NCI-H82 (cell line): ENCODE data around the gene DCDC2C.

Source experiments
- DNase-seq: peaks from one replicate; lab custom pipeline; 2025; lab: John Stamatoyannopoulos, UW

DCDC2C gene

DNA sequence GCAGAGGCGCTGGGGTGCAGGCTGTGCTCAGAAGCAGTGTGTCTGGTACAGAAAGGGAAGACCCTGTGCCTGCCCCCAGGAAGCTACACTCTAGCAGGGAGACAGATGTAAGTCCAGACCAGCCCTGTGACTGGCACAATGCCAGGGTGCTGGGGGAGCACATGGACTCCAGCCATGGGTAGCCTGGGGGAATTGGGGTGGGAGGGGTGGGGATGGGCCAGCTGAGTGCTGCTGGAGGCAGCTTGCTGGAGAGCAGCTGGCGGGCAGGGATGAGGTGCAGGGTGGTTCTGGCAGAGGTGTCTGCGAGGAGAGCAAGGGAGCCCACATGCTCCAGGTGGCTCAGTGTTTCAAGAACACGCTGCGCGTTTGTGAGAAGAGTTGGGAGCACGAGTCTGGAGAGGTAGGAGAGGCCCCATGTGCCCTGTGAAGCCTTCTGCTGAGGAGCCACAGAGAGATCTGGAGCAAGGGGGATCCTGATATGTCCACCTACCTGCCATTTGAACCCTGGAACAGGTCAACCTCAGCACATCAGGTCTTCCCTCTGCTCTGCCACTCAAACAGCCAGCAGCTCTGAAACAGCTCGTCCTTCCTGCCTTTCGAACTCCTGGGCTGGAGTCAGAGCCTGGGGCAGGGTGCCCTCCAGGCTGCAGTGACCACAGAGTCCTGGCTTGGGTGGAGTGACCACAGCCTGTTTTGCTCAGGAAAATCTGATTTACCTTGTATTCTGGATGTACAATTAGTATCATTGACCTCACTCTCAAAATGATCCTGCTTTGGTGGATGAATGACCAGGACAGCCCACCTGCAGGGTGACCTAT is 30.3 kb upstream of the DCDC2C start:
- DNase-seq: no peak

DNA sequence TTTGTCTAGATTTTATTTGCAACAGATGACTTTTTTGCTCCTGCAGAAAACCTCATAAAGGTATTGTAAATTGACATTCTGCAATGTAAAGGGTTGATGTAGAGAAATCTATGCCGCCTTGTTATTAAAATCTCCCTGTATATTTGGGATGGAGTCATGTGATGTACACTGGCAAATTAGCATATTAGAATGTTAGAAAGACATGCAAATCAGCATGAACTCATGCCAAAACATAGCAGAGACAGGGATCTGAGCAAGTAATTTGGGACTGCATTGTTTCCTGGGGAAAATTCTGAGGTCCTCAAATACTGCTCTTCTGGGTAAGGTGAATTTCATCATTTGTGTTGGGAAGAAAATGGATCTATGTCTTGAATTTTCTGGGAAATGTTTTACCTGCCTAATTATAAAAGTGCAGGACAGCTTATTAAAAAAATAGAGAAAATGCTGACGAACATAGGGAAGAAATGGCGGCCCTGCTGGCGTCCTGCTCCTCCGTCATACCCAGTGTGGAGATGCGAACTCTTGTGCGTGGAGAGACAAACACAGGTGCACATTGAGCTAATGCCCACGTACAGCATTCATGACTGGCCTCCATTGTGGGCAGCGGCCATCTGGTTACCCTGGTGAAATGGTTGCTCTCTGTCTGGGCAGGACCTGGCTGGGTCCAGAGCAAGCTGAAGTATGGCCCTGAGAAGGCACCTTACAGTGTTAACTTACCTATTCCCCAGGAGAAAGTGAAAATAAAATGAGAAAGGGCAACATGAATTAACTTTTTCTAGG is 29.1 kb upstream of the DCDC2C start:
- DNase-seq: no peak

DNA sequence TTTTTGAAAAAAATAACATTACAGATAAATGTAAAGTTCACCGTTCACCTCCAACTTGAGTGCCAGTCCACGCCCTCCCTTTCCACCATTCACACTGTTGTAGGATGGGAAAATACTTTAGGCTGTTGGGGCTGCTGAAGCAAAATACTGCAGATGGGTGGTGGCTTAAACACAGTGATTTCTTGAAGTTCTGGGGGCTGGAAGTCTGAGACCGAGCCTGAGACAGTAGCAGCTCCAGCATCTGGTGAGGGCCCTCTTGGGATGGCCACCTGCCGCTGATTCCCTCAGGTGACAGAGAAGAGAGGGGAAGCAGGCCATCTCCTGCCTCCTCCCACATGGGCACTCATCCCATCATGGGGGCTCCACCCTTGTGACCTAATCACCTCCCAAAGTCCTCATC is 27.7 kb upstream of the DCDC2C start:
- no peak for DNase-seq

DNA sequence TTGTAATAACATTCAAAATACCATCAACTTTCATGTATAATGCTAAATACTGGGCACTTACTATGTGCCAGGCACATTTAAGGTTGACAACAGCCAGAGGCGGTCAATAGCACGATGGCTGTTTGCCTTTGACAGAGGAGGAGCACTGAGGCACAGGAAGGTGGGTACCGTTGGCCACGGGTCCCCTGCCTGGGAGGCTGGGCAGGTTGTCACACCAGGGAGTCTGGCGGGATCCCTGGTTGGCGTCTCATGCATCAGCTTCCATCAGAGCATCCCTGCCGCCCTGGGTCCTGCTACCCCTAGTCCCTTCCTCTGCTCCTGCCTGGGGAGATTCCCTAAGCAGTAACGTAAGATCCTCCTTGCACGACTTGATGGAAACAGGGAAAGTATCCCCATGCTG is 25.9 kb upstream of the DCDC2C start:
- DNase-seq: no peak

DNA sequence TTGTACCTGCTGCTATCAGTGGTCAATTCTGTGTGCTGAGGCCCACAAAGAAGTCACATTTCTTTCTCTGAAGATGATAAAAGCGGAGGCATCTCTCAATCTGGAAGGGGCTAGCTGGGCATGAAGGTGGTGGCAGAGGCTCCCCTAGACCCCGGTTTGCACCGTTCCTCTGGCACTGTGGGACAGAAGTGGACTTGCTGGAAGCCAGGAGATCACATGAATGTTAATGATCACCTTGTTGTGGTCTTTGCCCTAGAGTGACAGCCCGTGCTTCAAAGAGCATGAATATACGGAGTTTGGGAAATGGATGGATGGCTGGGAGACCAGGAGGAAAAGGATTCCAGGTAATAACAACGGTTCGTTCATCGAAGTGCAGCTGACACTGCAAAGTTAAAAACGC is 25.2 kb upstream of the DCDC2C start:
- no peak for DNase-seq

DNA sequence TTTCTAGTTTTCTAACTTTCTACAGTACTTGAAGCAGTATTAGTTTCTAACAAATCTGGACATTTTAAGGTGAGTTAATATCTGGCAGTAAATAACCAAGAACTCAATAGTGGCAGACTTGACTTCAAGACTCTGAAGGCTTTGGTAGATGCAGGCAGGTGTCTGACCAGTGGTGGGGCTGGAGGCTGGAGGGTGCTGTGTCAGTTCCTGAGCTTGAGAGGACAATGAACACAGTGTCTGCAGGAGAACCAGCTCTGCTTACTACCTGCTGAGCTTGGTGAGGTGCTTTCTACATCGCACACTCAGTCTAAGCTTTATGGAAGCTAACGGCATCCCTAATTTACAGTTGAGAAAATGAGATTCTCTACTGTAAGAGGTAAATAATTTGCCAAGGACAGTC is 24.2 kb upstream of the DCDC2C start:
- no peak for DNase-seq

DNA sequence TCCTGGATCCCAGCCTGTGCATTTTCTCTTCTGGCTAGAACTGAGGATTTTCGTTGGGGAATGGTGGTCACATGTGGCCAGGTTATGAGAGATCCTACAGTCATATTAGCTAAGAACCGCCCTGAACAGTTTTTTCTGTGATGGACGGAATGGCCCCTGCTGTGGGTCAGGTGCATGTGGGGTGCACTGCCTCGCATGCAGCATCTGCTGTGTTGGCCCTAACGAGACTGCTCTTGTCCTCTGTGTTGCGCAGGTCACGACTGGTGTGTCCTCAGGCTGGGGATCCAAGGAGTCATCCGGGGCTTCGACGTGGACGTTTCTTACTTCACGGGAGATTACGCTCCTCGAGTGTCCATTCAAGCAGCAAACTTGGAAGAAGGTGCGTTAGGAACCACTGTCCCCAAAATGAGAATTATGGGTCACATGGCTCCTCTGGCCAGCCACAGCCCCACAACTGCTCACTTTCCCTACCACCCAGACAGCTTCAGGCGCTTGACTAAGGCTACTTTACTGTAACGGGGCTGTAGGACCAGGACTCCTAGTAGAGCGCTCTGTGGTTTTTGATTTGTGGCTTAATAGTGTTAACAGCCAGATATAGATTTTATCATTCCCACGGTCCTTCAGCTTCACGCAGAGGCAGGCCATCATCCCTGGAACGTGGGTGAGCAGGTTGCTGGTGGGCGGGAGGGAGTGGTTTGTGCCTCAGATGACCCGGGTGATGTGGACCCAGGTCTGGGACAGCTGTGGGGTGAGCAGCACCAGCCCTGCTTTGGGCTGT is 23.6 kb upstream of the DCDC2C start:
- no peak for DNase-seq

DNA sequence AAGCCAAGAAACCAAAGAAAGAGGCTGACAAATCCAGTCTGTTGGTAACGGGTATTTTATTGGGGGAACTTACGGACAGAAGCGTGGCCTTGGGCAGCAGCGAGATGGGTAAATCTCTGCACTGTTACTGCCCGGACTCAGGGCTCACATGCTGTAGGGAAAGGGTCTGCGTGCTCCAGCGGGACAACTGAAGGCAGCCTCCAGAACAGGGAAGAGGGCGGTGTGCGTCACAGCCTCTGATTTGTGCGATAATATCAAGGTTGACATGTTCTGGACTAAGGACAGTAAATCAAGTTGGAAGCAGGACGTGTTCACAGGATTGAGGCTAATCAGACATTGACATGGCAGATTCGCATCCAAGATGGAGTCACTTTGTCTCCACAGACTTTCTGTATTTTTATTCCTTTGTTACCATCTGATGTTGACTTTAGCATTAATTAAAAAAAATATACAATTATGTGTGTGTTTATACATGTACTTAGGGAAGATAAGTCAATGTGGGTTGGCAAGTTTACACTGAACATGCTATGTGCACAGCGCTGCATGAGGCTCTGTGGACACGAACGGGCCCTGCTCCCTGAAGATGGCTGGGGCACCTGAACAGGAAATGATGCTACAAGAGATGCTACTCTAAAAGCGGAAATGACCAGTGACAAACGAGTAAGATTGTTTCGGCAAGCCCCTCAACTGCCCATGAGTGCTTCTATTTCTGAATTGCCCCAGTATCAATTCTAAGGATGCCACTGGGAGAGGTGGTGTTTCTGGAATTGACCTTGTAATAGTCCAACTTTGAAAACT is 22.6 kb upstream of the DCDC2C start:
- DNase-seq: no peak

DNA sequence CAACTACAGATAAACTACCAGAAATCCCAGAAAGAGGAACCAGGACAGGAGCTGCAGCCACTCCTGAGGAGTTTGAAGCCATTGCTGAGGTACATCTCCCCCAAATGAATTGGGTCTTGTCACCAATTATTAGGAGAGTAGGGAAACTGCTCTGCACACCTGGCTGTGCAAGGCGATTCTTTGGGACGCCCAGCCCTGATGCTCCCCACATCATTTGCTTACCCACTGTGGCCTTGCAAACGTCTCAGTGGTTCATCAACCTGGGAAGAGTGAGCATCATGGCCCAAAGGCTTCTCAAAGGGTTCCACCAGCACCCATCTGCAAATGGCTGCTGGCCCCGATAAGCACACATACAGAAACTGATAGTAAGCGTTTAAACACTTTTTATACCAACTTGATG is 21.8 kb upstream of the DCDC2C start:
- DNase-seq: no peak

DNA sequence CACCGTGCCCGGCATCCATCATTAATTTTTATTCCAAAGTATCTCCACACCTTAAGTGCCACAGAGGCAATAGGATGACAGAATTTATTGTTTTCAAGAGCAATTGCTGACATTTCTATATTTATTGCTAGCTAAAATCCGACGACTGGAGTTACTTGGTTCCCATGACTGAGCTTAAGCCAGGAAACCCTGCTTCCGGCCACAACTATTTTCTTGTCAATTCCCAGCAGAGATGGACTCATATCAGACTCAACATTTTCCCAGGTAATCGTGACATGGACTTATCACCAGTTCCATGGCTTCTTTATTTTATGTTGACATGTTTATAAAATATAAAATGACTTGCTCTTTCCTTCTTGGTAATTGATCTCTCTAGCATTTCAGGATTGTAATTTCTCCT is 20.6 kb upstream of the DCDC2C start:
- DNase-seq: no peak

DNA sequence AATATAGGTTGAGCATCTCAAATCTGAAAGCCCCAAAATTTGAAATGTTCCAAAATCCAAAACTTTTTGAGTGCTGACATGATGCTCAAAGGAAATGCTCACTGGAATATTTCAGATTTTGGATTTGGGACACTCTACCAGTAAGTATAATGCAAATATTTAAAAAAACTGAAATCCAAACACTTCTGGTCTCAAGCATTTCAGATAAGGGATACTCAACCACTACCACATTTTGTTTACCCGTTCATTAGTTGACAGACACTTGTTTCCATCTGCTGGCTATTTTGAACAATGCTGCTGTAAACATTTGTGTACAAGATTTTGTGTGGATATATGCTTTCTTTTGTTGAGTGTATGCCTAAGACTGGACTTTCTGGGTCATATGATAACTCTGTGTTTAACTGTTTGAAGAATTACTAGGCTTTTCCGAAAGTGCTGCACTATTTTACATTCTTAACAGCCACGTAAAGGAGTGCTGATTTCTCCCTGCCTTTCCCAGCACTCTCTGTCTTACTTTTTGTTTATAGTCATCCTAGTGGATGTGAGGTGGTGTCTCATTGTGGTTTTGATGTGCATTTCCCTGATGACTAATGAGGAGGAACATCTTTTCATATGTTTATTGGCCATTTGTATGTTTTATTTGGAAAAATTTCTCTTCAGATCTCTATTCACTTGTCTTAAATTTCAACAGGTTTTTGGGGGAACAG is 19.5 kb upstream of the DCDC2C start:
- no peak for DNase-seq

DNA sequence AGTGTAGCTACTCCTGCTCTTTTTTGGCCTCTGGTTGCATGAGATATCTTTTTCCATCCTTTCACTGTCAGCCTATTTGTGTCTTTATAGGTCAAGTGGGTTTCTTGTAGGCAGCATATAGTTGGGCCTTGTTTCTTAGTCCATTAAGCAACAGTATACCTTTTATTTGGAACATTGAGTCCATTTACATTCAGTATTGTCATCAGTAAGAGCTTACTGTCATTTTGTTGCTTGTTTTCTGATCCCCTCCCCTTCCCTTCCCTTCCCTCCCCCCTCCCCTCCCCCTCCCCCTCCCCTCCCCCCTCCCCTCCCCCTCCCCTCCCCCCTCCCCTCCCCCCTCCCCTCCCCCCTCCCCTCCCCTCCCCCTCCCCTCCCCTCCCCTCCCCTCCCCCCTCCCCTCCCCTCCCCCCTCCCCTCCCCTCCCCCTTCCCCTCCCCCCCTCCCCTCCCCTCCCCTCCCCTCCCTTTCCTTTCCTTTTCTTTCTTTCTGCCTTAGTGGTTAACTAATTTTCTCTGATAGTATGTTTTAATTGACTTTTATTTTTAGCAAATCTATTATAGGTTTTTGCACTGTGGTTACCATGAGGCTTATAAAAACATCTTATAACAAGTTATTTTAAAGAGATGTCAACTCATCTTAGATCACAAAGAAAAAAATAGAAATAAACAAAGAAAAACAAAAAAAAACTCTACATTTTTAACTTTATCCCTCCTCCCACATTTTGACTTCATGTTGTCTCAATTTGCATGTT is 13.2 kb upstream of the DCDC2C start:
- DNase-seq: no peak

DNA sequence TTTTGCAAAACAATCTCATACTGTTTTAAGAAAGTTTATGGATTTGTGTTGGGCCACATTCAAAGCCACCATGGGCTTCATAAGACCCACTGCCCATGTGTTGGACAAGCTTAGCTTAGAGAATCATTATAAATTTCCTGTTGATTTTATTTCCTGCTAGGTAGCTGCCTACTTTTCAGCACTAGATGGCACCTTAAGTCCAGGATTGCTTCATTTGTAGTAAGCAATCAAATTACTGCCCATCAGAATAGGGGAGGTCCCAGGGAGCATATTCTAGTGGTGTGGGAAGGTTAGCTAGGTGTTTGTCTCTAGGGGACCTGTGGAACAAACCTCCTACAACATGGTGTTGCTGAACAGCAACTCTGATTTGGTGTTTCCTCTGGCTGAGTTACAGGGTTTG is 11.0 kb upstream of the DCDC2C start:
- DNase-seq: peak; percentile 74

DNA sequence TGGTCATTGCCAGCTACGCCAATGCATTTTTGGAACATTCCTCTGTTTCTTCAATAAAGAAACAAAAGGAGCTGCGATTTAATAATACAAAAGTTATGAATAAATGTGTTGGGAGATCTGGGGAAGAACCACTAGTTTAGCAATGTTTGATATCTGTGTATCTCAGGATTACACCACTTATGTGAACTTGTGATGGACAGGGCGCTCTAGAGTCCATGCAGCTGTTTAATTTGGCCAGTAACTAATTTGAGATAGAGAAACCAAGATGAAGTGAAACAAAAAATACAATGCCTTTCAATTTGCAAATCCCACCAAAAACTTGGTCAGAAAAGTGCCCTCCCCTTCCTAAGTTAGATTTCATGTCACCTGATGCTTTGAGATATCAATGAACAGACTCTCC is 6.8 kb upstream of the DCDC2C start:
- DNase-seq: no peak

DNA sequence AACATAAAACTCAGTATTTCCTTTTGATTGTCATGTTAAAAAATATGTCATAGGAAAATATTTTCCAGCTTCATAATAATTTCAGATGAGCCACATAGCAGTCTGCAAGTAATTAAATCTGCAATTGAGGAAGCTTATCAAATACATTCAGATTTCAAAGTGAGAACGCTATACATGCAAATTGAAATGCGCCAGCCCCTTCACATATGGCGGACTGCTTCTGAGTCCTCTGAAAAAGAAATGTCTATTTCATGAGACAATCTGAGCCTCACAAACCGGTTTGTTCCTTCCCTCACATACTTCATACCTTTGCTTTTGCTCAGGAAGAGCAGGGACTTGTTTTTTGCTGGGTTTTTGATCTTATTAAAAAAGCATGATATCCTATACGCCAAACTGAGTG is 2.3 kb upstream of the DCDC2C start:
- DNase-seq: no peak

DNA sequence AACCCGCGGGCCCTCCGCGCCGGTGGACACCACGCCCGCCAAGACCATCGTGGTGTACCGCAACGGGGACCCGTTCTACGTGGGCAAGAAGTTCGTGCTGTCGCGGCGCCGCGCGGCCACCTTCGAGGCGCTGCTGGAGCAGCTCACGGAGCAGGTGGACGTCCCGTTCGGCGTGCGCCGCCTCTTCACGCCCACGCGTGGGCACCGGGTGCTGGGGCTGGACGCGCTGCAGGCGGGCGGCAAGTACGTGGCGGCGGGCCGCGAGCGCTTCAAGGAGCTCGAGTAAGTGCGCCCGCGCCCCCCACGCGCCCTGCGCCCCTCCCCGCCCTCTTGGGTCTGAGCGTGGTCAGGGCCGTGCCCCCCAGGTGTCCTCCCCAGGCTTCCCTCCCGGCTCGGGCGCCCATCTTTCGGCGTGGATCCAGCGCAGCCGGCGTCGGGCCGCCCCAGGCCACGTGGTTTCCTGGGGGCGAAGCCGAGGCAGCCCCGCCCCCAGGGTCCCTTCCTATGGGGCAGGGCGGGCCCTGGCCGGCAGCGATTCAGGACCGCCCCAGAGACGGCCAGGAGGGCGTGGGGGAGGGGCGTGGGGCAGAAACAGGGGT is 481 bp downstream of the DCDC2C start:
- DNase-seq: peak; percentile 35

DNA sequence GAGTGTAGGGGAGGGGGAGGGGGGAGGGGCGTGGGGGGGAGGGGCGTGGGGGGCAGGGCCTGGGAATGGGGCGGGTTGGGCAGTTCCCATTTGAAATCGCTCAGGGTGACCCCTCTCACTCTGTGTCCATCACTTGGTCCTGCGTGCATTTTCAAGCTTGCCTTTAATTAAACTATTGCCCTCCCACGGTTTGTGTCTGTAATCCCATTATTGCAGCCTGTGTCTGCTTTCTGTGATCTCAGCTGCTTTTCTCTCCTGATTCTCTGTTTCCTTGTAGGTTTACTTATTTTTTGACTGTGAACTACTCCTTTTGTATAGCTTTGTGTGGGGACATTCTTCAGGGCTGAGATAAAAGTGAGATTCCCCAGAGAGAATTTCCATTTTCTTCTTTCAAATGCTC is 1.3 kb downstream of the DCDC2C start:
- DNase-seq: peak; percentile 67

DNA sequence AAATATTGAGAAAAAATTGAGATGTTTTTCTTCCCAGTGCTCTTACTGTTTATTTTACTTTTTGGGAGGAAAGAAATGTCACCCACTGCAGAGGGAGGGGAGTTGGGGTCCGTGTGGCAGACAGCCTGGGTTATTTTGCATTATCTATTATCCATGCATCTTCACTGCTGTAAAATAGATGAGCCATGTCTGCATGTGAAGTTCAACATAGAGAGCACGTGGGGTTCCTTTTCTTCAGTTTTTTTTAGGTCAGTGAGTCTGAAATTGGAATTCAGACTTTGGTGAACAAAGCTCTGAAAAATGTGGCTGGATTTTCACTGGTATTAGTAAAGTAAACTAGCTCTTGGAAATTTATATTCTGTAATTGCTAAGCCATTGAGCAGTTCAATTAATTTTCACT is 2.4 kb downstream of the DCDC2C start:
- DNase-seq: no peak

DNA sequence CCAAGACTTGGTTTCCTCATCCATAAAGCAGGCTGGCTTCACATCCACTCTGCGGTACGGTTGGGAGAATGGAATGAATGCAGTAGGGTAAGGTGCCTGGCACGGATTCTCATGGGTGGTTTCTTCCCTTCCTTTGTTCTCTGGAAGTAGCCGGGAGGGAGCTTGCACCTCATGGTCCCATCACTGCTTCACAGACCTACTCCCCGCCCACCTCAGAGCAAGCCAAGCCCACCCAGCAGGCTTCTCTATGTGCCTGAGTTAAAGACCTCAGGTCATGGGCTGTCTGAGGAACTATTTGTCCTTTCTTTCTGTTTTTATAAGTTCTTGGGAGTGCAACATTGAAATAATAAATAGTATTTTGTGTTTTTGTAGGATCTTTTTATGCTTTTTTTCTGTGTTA is 3.5 kb downstream of the DCDC2C start:
- DNase-seq: no peak

DNA sequence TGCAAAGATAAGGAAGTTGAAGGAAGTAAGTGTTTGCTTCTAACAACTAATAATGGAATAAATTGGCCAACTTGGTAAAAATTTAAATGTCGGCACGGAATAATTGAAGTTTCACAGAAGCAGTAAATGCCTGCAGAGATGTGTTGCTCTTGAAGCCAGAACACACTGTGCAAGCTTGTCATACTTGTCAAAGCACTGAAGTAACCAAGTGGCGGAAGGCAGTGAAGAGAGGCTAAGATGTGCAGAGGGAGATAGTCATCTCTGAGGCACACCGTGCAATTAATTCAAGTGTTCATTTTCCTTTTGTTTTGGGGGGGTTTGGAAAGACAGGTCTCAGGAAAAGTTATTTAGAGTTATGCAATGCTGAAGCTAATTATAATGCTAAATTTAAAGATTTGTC is 5.2 kb downstream of the DCDC2C start:
- DNase-seq: no peak
